ENCODE results near the gene TBX6. TPM values are rescaled to one million over a fixed set of nuclear protein-coding genes. Genes with fewer than 3 reads are reported as not detected.

TBX6 gene
- total RNA-seq, 1 experiment from 2014 or later: 1.6 TPM

- Mint-ChIP-seq H3K27me3 (ENCODE audit: low read depth) (peaks cover 17% of the 10 kb centered on the region), H3K4me3 (no peak overlapping the region), H3K36me3 (ENCODE audit: insufficient read depth in 1 of 3, low read depth in 3 of 3) (no peaks in the 10 kb centered on the region), H3K4me1 (peaks cover 0 to 4% of the 10 kb centered on the region in 2 experiments; a peak in 3 of 4 replicates), H3K9me3 (no peaks in the 10 kb centered on the region; a peak in 1 of 5 replicates), H3K27ac (no peak overlapping the region)
- H2BK5ac ChIP-seq (ENCODE audit: insufficient read length, low read length): no peak overlapping the region
- no CpG with 5 or more reads among the region's 1 CpG for WGBS (ENCODE audit: extremely low coverage, insufficient read length, low lambda C conversion rate)
- H3K27ac ChIP-seq (ENCODE audit: insufficient read length, low read depth, low read length): no peak overlapping the region
- H3K14ac ChIP-seq (ENCODE audit: insufficient read depth, low read length): no peak overlapping the region
- H2BK12ac ChIP-seq (ENCODE audit: insufficient read length, low read depth, low read length): no peak overlapping the region
- no peak overlapping the region for H2AFZ ChIP-seq (ENCODE audit: low read length)
- H4K20me1 ChIP-seq (ENCODE audit: control insufficient read depth, insufficient read depth, insufficient read length): no peaks in the 10 kb centered on the region
- no peak overlapping the region for H2BK120ac ChIP-seq (ENCODE audit: low read depth, low read length, poor library complexity, severe bottlenecking)
- no peak overlapping the region for H4K91ac ChIP-seq (ENCODE audit: insufficient read length, low read depth, low read length)
- H3K23ac ChIP-seq (ENCODE audit: insufficient read length, low read depth, low read length): no peak overlapping the region
- no peak overlapping the region for H2BK15ac ChIP-seq (ENCODE audit: low read depth, low read length)
- no peaks in the 10 kb centered on the region for H3K9me3 ChIP-seq (ENCODE audit: control insufficient read depth, low read depth, low read length)
- no peak for DNase-seq
- H3K9ac ChIP-seq (ENCODE audit: extremely low read depth, insufficient read length, low read length): no peak overlapping the region
- no peak overlapping the region for H3K56ac ChIP-seq (ENCODE audit: insufficient read length, low read depth, low read length)
- H3K79me1 ChIP-seq (ENCODE audit: insufficient read depth, low read depth, low read length, poor library complexity, severe bottlenecking): no peaks in the 10 kb centered on the region
- H2AK5ac ChIP-seq (ENCODE audit: insufficient read length, low read length): no peak overlapping the region
- H3K79me2 ChIP-seq (ENCODE audit: insufficient read depth, low read length): no peaks in the 10 kb centered on the region
- H3K23me2 ChIP-seq (ENCODE audit: insufficient read length, low read depth, low read length, poor library complexity, severe bottlenecking): no peaks in the 10 kb centered on the region
- H2BK20ac ChIP-seq (ENCODE audit: low read depth, low read length, poor library complexity, severe bottlenecking): no peak overlapping the region
- H3K4me1 ChIP-seq (ENCODE audit: insufficient read depth, low read length): no peaks in the 10 kb centered on the region
- H4K8ac ChIP-seq (replicated peaks; ENCODE audit: insufficient read length, low read depth, low read length): no peak overlapping the region
- no peak overlapping the region for H4K5ac ChIP-seq (ENCODE audit: insufficient read length, low read depth, low read length)
- TF ChIP-seq, protein P1, sequence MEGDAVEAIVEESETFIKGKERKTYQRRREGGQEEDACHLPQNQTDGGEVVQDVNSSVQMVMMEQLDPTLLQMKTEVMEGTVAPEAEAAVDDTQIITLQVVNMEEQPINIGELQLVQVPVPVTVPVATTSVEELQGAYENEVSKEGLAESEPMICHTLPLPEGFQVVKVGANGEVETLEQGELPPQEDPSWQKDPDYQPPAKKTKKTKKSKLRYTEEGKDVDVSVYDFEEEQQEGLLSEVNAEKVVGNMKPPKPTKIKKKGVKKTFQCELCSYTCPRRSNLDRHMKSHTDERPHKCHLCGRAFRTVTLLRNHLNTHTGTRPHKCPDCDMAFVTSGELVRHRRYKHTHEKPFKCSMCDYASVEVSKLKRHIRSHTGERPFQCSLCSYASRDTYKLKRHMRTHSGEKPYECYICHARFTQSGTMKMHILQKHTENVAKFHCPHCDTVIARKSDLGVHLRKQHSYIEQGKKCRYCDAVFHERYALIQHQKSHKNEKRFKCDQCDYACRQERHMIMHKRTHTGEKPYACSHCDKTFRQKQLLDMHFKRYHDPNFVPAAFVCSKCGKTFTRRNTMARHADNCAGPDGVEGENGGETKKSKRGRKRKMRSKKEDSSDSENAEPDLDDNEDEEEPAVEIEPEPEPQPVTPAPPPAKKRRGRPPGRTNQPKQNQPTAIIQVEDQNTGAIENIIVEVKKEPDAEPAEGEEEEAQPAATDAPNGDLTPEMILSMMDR (conservative IDR thresholded peaks at IDR 0.05): no peak
- no peak overlapping the region for H3T11ph ChIP-seq (ENCODE audit: low read length)
- no peak overlapping the region for H3K18ac ChIP-seq (ENCODE audit: insufficient read length, low read depth, low read length)
- H3K27me3 ChIP-seq (ENCODE audit: insufficient read depth, low read length): no peaks in the 10 kb centered on the region
- H3K4me2 ChIP-seq (ENCODE audit: insufficient read depth, insufficient read length, low read length): no peak overlapping the region
- no peak overlapping the region for H3K4ac ChIP-seq (ENCODE audit: low read depth, low read length)
Observed at GRCh38 chr16:30046588-30046987, 45.1 kb downstream of the TBX6 start.

All from H9 (cell line).